Stomach (tissue), 19 donors: ENCODE data around the gene PCDHA12. TPM values are rescaled to one million over a fixed set of nuclear protein-coding genes. Genes with fewer than 3 reads are reported as not detected.
"Not testable (repeated sequence)": the region's sequence is repeated elsewhere in the genome, so short reads cannot be mapped to it uniquely, and the experiment has no call there.

Source experiments
- DNase-seq, 2 donors: peaks; one replicate each; pipeline versions ENCODE4 v3.0.0 to v3.0.0-alpha.2; 2013 to 2019
- H3K27ac ChIP-seq, 5 donors: fragments of 200-600 bp in 4 of 5; sonication (generic) in 4 of 5; one replicate each; pipeline ENCODE4 v1.5.1; 2013 to 2019; ENCODE audit warnings: mild to moderate bottlenecking in 1 of 5, moderate library complexity in 1 of 5
- H3K27me3 ChIP-seq, 3 donors: fragments of 200-600 bp; sonication (generic); one replicate each; pipeline ENCODE4 v1.5.1; 2017 to 2019; ENCODE audit warnings: mixed run types in 1 of 3
- H3K36me3 ChIP-seq, 4 donors: fragments of 200-600 bp; sonication (generic); 1 replicate in 3 of 4; 2 replicates in 1 of 4; pipeline ENCODE4 v1.5.1; 2016 to 2019
- H3K4me1 ChIP-seq, 4 donors: fragments of 200-600 bp; sonication (generic); one replicate each; pipeline ENCODE4 v1.5.1; 2016 to 2019
- H3K4me3 ChIP-seq, 4 donors: fragments of 200-600 bp; sonication (generic) in 3 of 4; one replicate each; pipeline ENCODE4 v1.5.1; 2016 to 2019; ENCODE audit warnings: mild to moderate bottlenecking in 1 of 4
- H3K9me3 ChIP-seq, 4 donors: fragments of 200-600 bp; sonication (generic); one replicate each; pipeline ENCODE4 v1.5.1; 2016 to 2019
- EP300 ChIP-seq: sonication (generic); formaldehyde crosslinking; IDR thresholded peaks from one replicate; pipeline ENCODE4 v1.6.1; 2017; ENCODE audit warnings: antibody characterized with exemption
- POLR2A ChIP-seq, 4 donors: fragments of 450-650 bp; IDR thresholded peaks; one replicate each; pipeline ENCODE4 v1.6.1; 2016; ENCODE audit warnings: antibody characterized with exemption in 4 of 4, control low read depth in 2 of 4, mild to moderate bottlenecking in 1 of 4, moderate library complexity in 1 of 4
- POLR2AphosphoS5 ChIP-seq, 3 donors: sonication (generic); formaldehyde crosslinking; IDR thresholded peaks; one replicate each; pipeline ENCODE4 v1.6.1; 2016; ENCODE audit warnings: antibody characterized with exemption in 3 of 3
- WGBS, 5 donors: extraction: QIAGEN DNeasy Blood & Tissue Kit in 3 of 5; methylation state at CpG; one replicate each; pipeline versions ENCODE4 v1.1.5 to v1.1.7; 2013 to 2018; 5-methylcytosine and 5-hydroxymethylcytosine counted together
- intact Hi-C: fragments of 100-400 bp; cut with DNase I; formaldehyde crosslinking; loops from one replicate; pipeline ENCODE4 v1.15.1; 2023; ENCODE audit warnings: low total_unique reads
- long read RNA-seq, 10 donors: transcript quantifications; one replicate each; lab custom pipeline, GENCODE V29; 2026
- polyA plus RNA-seq, 3 donors: library from polyadenylated mRNA; stranded (reverse); fragments of 200-250 nt; gene quantifications; one replicate each; pipeline ENCODE4 v1.2.3, GENCODE V29; 2013
- total RNA-seq, 5 donors: library from RNA; depleted of rRNA; stranded (reverse); fragments of >200 nt; gene quantifications; one replicate each; pipeline versions ENCODE4 v1.1.0 to v1.2.3, GENCODE V29; 2014 to 2016
- TF ChIP-seq, protein P1 (sequence below), 7 experiments: fragments of 450-650 bp in 4 of 7; fragments of 200-600 bp in 3 of 7; sonication (generic) in 3 of 7; IDR thresholded peaks; one replicate each; pipeline ENCODE4 v1.5.1; 2016 to 2019; ENCODE audit warnings: antibody characterized with exemption in 7 of 7, control low read depth in 2 of 7, mild to moderate bottlenecking in 1 of 7
- donor health status: healthy with polysubstance abuse.
- donor health status: Bipolar disorder and iron deficiency.
- donor health status: healthy.

The PCDHA12 gene, protein sequence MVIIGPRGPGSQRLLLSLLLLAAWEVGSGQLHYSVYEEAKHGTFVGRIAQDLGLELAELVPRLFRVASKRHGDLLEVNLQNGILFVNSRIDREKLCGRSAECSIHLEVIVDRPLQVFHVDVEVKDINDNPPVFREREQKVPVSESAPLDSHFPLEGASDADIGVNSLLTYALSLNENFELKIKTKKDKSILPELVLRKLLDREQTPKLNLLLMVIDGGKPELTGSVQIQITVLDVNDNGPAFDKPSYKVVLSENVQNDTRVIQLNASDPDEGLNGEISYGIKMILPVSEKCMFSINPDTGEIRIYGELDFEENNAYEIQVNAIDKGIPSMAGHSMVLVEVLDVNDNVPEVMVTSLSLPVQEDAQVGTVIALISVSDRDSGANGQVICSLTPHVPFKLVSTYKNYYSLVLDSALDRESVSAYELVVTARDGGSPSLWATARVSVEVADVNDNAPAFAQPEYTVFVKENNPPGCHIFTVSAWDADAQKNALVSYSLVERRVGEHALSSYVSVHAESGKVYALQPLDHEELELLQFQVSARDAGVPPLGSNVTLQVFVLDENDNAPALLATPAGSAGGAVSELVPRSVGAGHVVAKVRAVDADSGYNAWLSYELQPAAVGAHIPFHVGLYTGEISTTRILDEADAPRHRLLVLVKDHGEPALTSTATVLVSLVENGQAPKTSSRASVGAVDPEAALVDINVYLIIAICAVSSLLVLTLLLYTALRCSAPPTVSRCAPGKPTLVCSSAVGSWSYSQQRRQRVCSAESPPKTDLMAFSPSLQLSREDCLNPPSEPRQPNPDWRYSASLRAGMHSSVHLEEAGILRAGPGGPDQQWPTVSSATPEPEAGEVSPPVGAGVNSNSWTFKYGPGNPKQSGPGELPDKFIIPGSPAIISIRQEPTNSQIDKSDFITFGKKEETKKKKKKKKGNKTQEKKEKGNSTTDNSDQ
- total RNA-seq: 1 to 10 TPM in 1 of 5 donors, under 1 TPM in 1, not detected in 3; 0.55 to 2.2 TPM
- polyA plus RNA-seq: under 1 TPM in 1 of 3 donors, not detected in 2; 0.05 TPM
- long read RNA-seq, donor 1, partial matches to known transcripts: 0 of 1 reads
- long read RNA-seq, donor 1, other reads (novel, unspliced or antisense): 0 of 1 reads
- long read RNA-seq, donor 2: 0 reads
- long read RNA-seq, donor 3: 0 reads
- long read RNA-seq, donor 4: 0 reads
- long read RNA-seq, donor 5: 0 reads
- long read RNA-seq, donor 6: 0 reads
- long read RNA-seq, donor 7: 0 reads
- long read RNA-seq, donor 8: 0 reads
- long read RNA-seq, donor 9: 0 reads
- long read RNA-seq, donor 10: 0 reads

DNA sequence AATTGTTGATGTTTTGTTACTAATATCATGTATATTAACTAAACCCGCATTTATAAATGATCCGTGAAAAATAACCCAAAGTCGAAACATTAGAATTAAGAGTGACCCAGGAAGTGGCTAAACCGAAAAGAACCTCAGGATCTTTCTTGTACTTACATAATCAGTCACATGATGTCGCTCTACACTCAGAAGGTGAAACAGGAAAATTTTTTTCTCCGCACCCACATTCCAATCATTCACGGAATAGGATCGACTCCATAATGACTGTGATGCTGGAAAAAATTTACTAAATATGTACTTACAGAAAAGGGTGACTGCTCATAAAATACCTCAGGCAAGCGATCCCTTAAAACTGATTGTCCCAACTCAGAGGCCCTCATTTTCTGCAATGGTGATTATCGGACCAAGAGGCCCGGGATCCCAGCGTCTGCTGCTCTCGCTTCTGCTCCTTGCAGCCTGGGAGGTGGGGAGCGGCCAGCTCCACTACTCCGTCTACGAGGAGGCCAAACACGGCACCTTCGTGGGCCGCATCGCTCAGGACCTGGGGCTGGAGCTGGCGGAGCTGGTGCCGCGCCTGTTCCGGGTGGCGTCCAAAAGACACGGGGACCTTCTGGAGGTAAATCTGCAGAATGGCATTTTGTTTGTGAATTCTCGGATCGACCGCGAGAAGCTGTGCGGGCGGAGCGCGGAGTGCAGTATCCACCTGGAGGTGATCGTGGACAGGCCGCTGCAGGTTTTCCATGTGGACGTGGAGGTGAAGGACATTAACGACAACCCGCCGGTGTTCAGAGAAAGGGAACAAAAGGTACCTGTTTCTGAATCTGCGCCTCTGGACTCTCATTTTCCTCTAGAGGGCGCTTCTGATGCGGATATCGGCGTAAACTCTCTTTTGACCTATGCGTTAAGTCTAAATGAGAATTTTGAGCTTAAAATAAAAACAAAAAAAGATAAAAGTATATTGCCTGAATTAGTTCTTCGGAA lies at the start of gene PCDHA12:
Gene PCDHA12 (plus strand): TSS at position 224 of the 981 bp plus-strand sequence. CDS start 165 bp downstream, at position 389.
- H3K9me3 ChIP-seq: peaks cover 17 to 66% (median 62%) of the 10 kb centered on the region in 4 donors
- intact Hi-C loops: no loop called here
- 17 to 25% (median 20%) methylated on average over 31 to 47 of the region's 47 CpGs for WGBS, 5 donors
- peaks cover 0 to 58% (median 8%) of the 10 kb centered on the region in 3 donors for H3K27me3 ChIP-seq
- DNase-seq: no peak
- H3K4me1 ChIP-seq: no peaks in the 10 kb centered on the region
- no peak within 1 kb of the TSS for H3K4me3 ChIP-seq
- no peaks in the 10 kb centered on the region for H3K36me3 ChIP-seq
- TF ChIP-seq POLR2A (IDR thresholded peaks at IDR 0.05) (no peak), POLR2AphosphoS5 (IDR thresholded peaks at IDR 0.05) (no peak), EP300 (no peak)
- TF ChIP-seq, protein P1, sequence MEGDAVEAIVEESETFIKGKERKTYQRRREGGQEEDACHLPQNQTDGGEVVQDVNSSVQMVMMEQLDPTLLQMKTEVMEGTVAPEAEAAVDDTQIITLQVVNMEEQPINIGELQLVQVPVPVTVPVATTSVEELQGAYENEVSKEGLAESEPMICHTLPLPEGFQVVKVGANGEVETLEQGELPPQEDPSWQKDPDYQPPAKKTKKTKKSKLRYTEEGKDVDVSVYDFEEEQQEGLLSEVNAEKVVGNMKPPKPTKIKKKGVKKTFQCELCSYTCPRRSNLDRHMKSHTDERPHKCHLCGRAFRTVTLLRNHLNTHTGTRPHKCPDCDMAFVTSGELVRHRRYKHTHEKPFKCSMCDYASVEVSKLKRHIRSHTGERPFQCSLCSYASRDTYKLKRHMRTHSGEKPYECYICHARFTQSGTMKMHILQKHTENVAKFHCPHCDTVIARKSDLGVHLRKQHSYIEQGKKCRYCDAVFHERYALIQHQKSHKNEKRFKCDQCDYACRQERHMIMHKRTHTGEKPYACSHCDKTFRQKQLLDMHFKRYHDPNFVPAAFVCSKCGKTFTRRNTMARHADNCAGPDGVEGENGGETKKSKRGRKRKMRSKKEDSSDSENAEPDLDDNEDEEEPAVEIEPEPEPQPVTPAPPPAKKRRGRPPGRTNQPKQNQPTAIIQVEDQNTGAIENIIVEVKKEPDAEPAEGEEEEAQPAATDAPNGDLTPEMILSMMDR (IDR thresholded peaks at IDR 0.05): no peak
- no peak within 1 kb of the TSS for H3K27ac ChIP-seq

DNA sequence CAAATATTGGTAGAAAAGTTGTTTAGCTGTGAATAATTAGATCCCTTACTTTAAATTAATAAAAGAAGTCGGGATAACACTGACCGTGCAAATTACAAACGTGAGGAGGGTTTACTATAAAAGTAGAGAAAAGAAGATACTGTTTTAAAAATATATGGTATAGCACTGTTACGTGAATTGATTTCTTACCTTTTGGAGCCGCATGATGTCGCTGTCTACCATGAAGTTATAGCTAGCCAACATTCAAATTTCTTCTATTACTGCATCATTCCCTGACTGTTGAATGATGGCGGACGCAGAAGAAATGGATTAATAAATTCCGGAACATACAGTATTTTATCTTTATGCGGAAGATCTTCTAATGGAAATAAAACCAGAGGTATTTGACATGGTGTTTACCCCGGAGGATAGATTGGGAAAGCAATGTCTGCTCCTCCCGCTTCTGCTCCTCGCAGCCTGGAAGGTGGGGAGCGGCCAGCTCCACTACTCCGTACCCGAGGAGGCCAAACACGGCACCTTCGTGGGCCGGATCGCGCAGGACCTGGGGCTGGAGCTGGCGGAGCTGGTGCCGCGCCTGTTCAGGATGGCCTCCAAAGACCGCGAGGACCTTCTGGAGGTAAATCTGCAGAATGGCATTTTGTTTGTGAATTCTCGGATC lies 47.3 kb upstream of the PCDHA12 start, which contains the start of gene PCDHA6:
Gene PCDHA6 (plus strand): TSS at position 257 of the 658 bp plus-strand sequence. CDS start 132 bp downstream, at position 389.
- no peaks in the 10 kb centered on the region for H3K36me3 ChIP-seq
- H3K27ac ChIP-seq: no peak within 1 kb of the TSS
- intact Hi-C loops: no loop called here
- DNase-seq: peak in 1 of 2 donors; percentile 13
- peaks cover 0 to 70% (median 6%) of the 10 kb centered on the region in 3 donors for H3K27me3 ChIP-seq
- peaks cover 14 to 62% (median 57%) of the 10 kb centered on the region in 4 donors for H3K9me3 ChIP-seq
- peak within 1 kb of the TSS in 1 of 4 donors; percentile 23 for H3K4me3 ChIP-seq
- TF ChIP-seq EP300 (no peak), POLR2AphosphoS5 (IDR thresholded peaks at IDR 0.05) (no peak), POLR2A (IDR thresholded peaks at IDR 0.05) (no peak)
- TF ChIP-seq, protein P1 (IDR thresholded peaks at IDR 0.05): no peak
- 15 to 26% (median 21%) methylated on average over 19 to 27 of the region's 27 CpGs for WGBS, 5 donors
- no peaks in the 10 kb centered on the region for H3K4me1 ChIP-seq

DNA sequence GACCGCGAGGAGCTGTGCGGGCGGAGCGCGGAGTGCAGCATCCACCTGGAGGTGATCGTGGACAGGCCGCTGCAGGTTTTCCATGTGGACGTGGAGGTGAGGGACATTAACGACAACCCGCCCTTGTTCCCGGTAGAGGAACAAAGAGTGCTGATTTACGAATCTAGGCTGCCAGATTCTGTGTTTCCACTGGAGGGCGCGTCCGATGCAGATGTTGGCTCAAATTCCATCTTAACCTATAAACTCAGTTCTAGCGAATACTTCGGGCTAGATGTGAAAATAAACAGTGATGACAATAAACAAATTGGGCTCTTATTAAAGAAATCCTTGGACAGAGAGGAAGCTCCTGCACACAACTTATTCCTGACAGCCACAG lies 46.8 kb upstream of the PCDHA12 start:
- WGBS, 5 donors: 17 to 28% (median 20%) methylated on average over 18 of the region's 18 CpGs
- H3K4me3 ChIP-seq: peak overlapping the region in 1 of 4 donors; percentile 23
- intact Hi-C loops: no loop called here
- no peaks in the 10 kb centered on the region for H3K36me3 ChIP-seq
- TF ChIP-seq, protein P1 (IDR thresholded peaks at IDR 0.05): no peak
- no peak for TF ChIP-seq EP300
- TF ChIP-seq POLR2AphosphoS5 (IDR thresholded peaks at IDR 0.05): no peak
- no peak for TF ChIP-seq POLR2A (IDR thresholded peaks at IDR 0.05)
- no peak for DNase-seq
- no peaks in the 10 kb centered on the region for H3K4me1 ChIP-seq
- H3K27ac ChIP-seq: no peak overlapping the region
- peaks cover 14 to 62% (median 52%) of the 10 kb centered on the region in 4 donors for H3K9me3 ChIP-seq
- H3K27me3 ChIP-seq: peaks cover 0 to 64% (median 6%) of the 10 kb centered on the region in 3 donors

DNA sequence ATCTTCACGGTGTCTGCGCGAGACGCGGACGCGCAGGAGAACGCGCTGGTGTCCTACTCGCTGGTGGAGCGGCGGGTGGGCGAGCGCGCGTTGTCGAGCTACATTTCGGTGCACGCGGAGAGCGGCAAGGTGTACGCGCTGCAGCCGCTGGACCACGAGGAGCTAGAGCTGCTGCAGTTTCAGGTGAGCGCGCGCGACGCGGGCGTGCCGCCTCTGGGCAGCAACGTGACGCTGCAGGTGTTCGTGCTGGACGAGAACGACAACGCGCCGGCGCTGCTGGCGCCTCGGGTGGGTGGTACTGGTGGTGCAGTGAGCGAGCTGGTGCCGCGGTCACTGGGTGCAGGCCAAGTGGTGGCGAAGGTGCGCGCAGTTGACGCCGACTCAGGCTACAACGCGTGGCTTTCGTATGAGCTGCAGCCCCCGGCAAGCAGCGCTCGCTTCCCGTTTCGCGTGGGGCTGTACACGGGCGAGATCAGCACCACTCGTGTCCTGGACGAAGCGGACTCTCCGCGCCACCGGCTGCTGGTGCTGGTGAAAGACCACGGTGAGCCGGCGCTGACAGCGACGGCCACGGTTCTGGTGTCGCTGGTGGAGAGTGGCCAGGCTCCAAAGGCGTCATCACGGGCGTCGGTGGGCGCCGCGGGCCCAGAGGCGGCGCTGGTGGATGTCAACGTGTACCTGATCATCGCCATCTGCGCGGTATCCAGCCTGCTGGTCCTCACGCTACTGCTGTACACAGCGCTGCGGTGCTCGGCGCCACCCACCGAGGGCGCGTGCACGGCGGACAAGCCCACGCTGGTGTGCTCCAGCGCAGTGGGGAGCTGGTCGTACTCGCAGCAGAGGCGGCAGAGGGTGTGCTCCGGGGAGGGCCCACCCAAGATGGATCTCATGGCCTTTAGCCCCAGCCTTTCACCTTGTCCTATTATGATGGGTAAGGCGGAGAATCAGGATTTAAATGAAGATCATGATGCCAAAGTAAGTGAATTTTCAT lies 45.3 kb upstream of the PCDHA12 start:
- H3K4me1 ChIP-seq, H3K4me3 ChIP-seq, H3K27ac ChIP-seq, intact Hi-C loops, H3K36me3 ChIP-seq, DNase-seq: not testable (repeated sequence)
- WGBS, 5 donors: 42 to 51% (median 49%) methylated on average over 31 to 106 of the region's 106 CpGs
- H3K9me3 ChIP-seq: peaks cover 20 to 65% (median 54%) of the 10 kb centered on the region in 4 donors
- peaks cover 0 to 70% (median 10%) of the 10 kb centered on the region in 3 donors for H3K27me3 ChIP-seq
